Neuronal stem cell (in vitro differentiated cells): ENCODE measurements around the gene MEDAG.

Experiments
- DNase-seq: peaks from one replicate; pipeline ENCODE4 v3.0.0-alpha.2; 2013; ENCODE audit warnings: low spot score
- H2AFZ ChIP-seq: one replicate; pipeline ENCODE4 v1.6.1; 2013; ENCODE audit warnings: mild to moderate bottlenecking, low read length, inconsistent platforms
- H2AK5ac ChIP-seq: 2 replicates; pipeline ENCODE4 v1.6.1; 2013; ENCODE audit warnings: low read depth, mild to moderate bottlenecking, inconsistent platforms, low read length, moderate library complexity, mixed read lengths
- H2BK120ac ChIP-seq: 2 replicates; pipeline ENCODE4 v1.6.1; 2013; ENCODE audit warnings: low read depth, mild to moderate bottlenecking, inconsistent platforms, low read length, moderate library complexity, mixed read lengths
- H2BK12ac ChIP-seq: one replicate; pipeline ENCODE4 v1.6.1; 2013; ENCODE audit warnings: low read length, inconsistent platforms
- H2BK15ac ChIP-seq: 2 replicates; pipeline ENCODE4 v1.6.1; 2013; ENCODE audit warnings: mild to moderate bottlenecking, low read length, inconsistent platforms, mixed read lengths
- H2BK5ac ChIP-seq: one replicate; pipeline ENCODE4 v1.6.1; 2013; ENCODE audit warnings: inconsistent platforms, mild to moderate bottlenecking, low read length, moderate library complexity
- H3K14ac ChIP-seq: one replicate; pipeline ENCODE4 v1.6.1; 2013; ENCODE audit warnings: low read length, inconsistent platforms
- H3K18ac ChIP-seq: 2 replicates; pipeline ENCODE4 v1.6.1; 2013; ENCODE audit warnings: low read length, inconsistent platforms
- H3K23ac ChIP-seq: 2 replicates; pipeline ENCODE4 v1.6.1; 2013; ENCODE audit warnings: low read depth, mild to moderate bottlenecking, mixed read lengths, low read length, inconsistent platforms; ENCODE audit not compliant: poor library complexity
- H3K27ac ChIP-seq: replicated peaks from 3 replicates; pipeline ENCODE4 v1.5.1; 2013; ENCODE audit warnings: low read length, inconsistent platforms
- H3K27me3 ChIP-seq, 3 experiments: 2 replicates each; pipeline ENCODE4 v1.6.1; 2013; ENCODE audit warnings: low read length in 3 of 3, mild to moderate bottlenecking in 2 of 3, inconsistent platforms in 1 of 3, low read depth in 1 of 3, mixed read lengths in 1 of 3, moderate library complexity in 1 of 3; ENCODE audit not compliant: control insufficient read depth in 3 of 3, insufficient read depth in 3 of 3
- H3K36me3 ChIP-seq, 2 donors: replicated peaks in 1 of 2; 2 replicates each; pipeline ENCODE4 v1.6.1; 2013; ENCODE audit warnings: low read length in 2 of 2; ENCODE audit not compliant: control insufficient read depth in 2 of 2, insufficient read depth in 2 of 2
- H3K4ac ChIP-seq: 2 replicates; pipeline ENCODE4 v1.6.1; 2013; ENCODE audit warnings: inconsistent platforms, mild to moderate bottlenecking, low read length, moderate library complexity
- H3K4me1 ChIP-seq, 2 donors: 1 replicate in 1 of 2; 2 replicates in 1 of 2; pipeline ENCODE4 v1.6.1; 2013; ENCODE audit warnings: low read length in 2 of 2, low read depth in 1 of 2; ENCODE audit not compliant: control insufficient read depth in 2 of 2, insufficient read depth in 1 of 2
- H3K4me2 ChIP-seq: one replicate; pipeline ENCODE4 v1.6.1; 2013; ENCODE audit warnings: mild to moderate bottlenecking, low read length, inconsistent platforms; ENCODE audit not compliant: insufficient read depth, poor library complexity, severe bottlenecking
- H3K4me3 ChIP-seq, 2 donors: 2 replicates each; pipeline ENCODE4 v1.5.1; 2013; ENCODE audit warnings: low read length in 2 of 2, mild to moderate bottlenecking in 2 of 2, inconsistent platforms in 1 of 2, moderate library complexity in 1 of 2
- H3K79me1 ChIP-seq: one replicate; pipeline ENCODE4 v1.6.1; 2013; ENCODE audit warnings: low read depth, mild to moderate bottlenecking, inconsistent platforms, low read length, moderate library complexity
- H3K9ac ChIP-seq: one replicate; pipeline ENCODE4 v1.6.1; 2013; ENCODE audit warnings: mild to moderate bottlenecking, low read depth, low read length, inconsistent platforms; ENCODE audit not compliant: poor library complexity
- H3K9me3 ChIP-seq, 2 donors: replicated peaks in 1 of 2; 2 replicates each; pipeline versions ENCODE3 to v1.6.1; 2013; ENCODE audit warnings: low read length in 2 of 2, mild to moderate bottlenecking in 2 of 2, inconsistent platforms in 1 of 2, low read depth in 1 of 2, mixed read lengths in 1 of 2, moderate library complexity in 1 of 2; ENCODE audit not compliant: control insufficient read depth in 2 of 2, insufficient read depth in 1 of 2
- H4K8ac ChIP-seq: one replicate; pipeline ENCODE4 v1.6.1; 2013; ENCODE audit warnings: low read depth, mild to moderate bottlenecking, inconsistent platforms, low read length, moderate library complexity
- H4K91ac ChIP-seq: one replicate; pipeline ENCODE4 v1.6.1; 2013; ENCODE audit warnings: low read length, low read depth, mild to moderate bottlenecking, inconsistent platforms; ENCODE audit not compliant: poor library complexity
- WGBS, 2 donors: extraction: QIAGEN DNeasy Blood & Tissue Kit; methylation state at CpG; one replicate each; pipeline ENCODE4 v1.1.7; 2013; ENCODE audit warnings: missing lambda C conversion rate in 2 of 2, mixed read lengths in 1 of 2; ENCODE audit not compliant: insufficient read length in 2 of 2, insufficient replicate concordance in 1 of 2; ENCODE audit errors: extremely low coverage in 2 of 2; 5-methylcytosine and 5-hydroxymethylcytosine counted together

Gene MEDAG

GRCh38 chr13:30867089-30867669 lies 38.9 kb upstream of the MEDAG start:
- no CpG with 5 or more reads among the region's 3 CpGs for WGBS, 2 donors
- H3K4me2 ChIP-seq = no peak overlapping the region
- no peaks in the 10 kb centered on the region for H3K36me3 ChIP-seq
- no peak overlapping the region for H2BK5ac ChIP-seq
- H4K8ac ChIP-seq = no peak overlapping the region
- no peak overlapping the region for H3K4me3 ChIP-seq
- H3K9me3 ChIP-seq = no peaks in the 10 kb centered on the region
- DNase-seq = no peak
- H4K91ac ChIP-seq = no peak overlapping the region
- no peak overlapping the region for H3K23ac ChIP-seq
- no peak overlapping the region for H3K14ac ChIP-seq
- H2AFZ ChIP-seq = no peak overlapping the region
- peaks cover 36 to 50% of the 10 kb centered on the region in 2 donors for H3K4me1 ChIP-seq
- H2BK15ac ChIP-seq = no peak overlapping the region
- no peak overlapping the region for H3K9ac ChIP-seq
- no peak overlapping the region for H3K4ac ChIP-seq
- peaks cover 0 to 2% (median 0%) of the 10 kb centered on the region in 3 experiments for H3K27me3 ChIP-seq
- H3K79me1 ChIP-seq = no peaks in the 10 kb centered on the region
- no peak overlapping the region for H3K27ac ChIP-seq
- H2BK12ac ChIP-seq = no peak overlapping the region
- no peak overlapping the region for H2AK5ac ChIP-seq
- H3K18ac ChIP-seq = no peak overlapping the region
- H2BK120ac ChIP-seq = no peak overlapping the region

- WGBS, 2 donors = no CpG with 5 or more reads among the region's 5 CpGs
- Histone ChIP-seq H4K91ac (no peak overlapping the region), H3K27ac (no peak overlapping the region)
These were observed 37.1 kb upstream of the MEDAG start for GRCh38 chr13:30868799-30869470.

GRCh38 chr13:30869491-30869890 lies 36.6 kb upstream of the MEDAG start:
- Histone ChIP-seq H3K14ac (no peak overlapping the region), H4K8ac (no peak overlapping the region), H3K4me3 (no peak overlapping the region), H2AK5ac (no peak overlapping the region), H3K27me3 (no peaks in the 10 kb centered on the region), H3K27ac (no peak overlapping the region), H3K23ac (no peak overlapping the region), H3K18ac (peak overlapping the region; percentile 66), H3K9me3 (no peaks in the 10 kb centered on the region), H3K9ac (no peak overlapping the region), H2BK5ac (no peak overlapping the region), H3K4ac (no peak overlapping the region), H3K4me1 (peaks cover 32 to 54% of the 10 kb centered on the region in 2 donors), H2AFZ (peak overlapping the region; percentile 62), H3K79me1 (no peaks in the 10 kb centered on the region), H2BK15ac (no peak overlapping the region), H3K36me3 (no peaks in the 10 kb centered on the region), H2BK120ac (no peak overlapping the region), H2BK12ac (peak overlapping the region; percentile 33), H3K4me2 (no peak overlapping the region), H4K91ac (no peak overlapping the region)
- no CpG with 5 or more reads among the region's 7 CpGs for WGBS, 2 donors
- no peak for DNase-seq

More at GRCh38 chr13:30868799-30869470, 37.1 kb upstream of the MEDAG start:
- H3K9me3 ChIP-seq = no peaks in the 10 kb centered on the region
- no peak overlapping the region for H3K18ac ChIP-seq
- no peak overlapping the region for H3K4me3 ChIP-seq
- no peak overlapping the region for H2AFZ ChIP-seq
- H2BK5ac ChIP-seq = no peak overlapping the region
- H3K9ac ChIP-seq = no peak overlapping the region
- H3K4ac ChIP-seq = no peak overlapping the region
- H3K36me3 ChIP-seq = no peaks in the 10 kb centered on the region
- peaks cover 32 to 54% of the 10 kb centered on the region in 2 donors for H3K4me1 ChIP-seq
- no peaks in the 10 kb centered on the region for H3K79me1 ChIP-seq
- H3K4me2 ChIP-seq = no peak overlapping the region
- no peak overlapping the region for H2BK15ac ChIP-seq
- no peak overlapping the region for H3K14ac ChIP-seq
- H2AK5ac ChIP-seq = no peak overlapping the region
- no peak overlapping the region for H2BK120ac ChIP-seq
- no peaks in the 10 kb centered on the region for H3K27me3 ChIP-seq
- H3K23ac ChIP-seq = no peak overlapping the region
- H2BK12ac ChIP-seq = no peak overlapping the region
- no peak overlapping the region for H4K8ac ChIP-seq
- DNase-seq = no peak

GRCh38 chr13:30870049-30870884 lies 35.8 kb upstream of the MEDAG start:
- Histone ChIP-seq H3K23ac (no peak overlapping the region), H3K36me3 (no peaks in the 10 kb centered on the region), H3K4ac (no peak overlapping the region), H2BK15ac (peak overlapping the region; percentile 57), H4K91ac (no peak overlapping the region), H2BK120ac (no peak overlapping the region), H2BK12ac (no peak overlapping the region), H3K4me3 (no peak overlapping the region), H3K27ac (no peak overlapping the region), H3K18ac (no peak overlapping the region), H2BK5ac (peak overlapping the region; percentile 70), H4K8ac (no peak overlapping the region), H3K14ac (no peak overlapping the region), H3K9ac (no peak overlapping the region), H3K9me3 (no peaks in the 10 kb centered on the region), H2AK5ac (no peak overlapping the region), H3K79me1 (no peaks in the 10 kb centered on the region), H3K4me2 (no peak overlapping the region), H3K4me1 (peaks cover 30 to 50% of the 10 kb centered on the region in 2 donors), H2AFZ (peak overlapping the region; percentile 62), H3K27me3 (no peaks in the 10 kb centered on the region)
- peak; percentile 42 for DNase-seq
- no CpG with 5 or more reads among the region's 9 CpGs for WGBS, 2 donors
